ENCODE data around the gene IL20RA.

- TF ChIP-seq ZNF354B (CRISPR knock-in tag; IDR thresholded peaks at IDR 0.05), result no peak
- TF ChIP-seq DPF2 (CRISPR knock-in tag; IDR thresholded peaks at IDR 0.05; ENCODE audit: borderline replicate concordance, low read depth), result no peak
- TF ChIP-seq ZNF383 (CRISPR knock-in tag; IDR thresholded peaks at IDR 0.05; ENCODE audit: borderline replicate concordance), result no peak
- TF ChIP-seq FOXJ3 (CRISPR knock-in tag; IDR thresholded peaks at IDR 0.05; ENCODE audit: borderline replicate concordance), result no peak
- no peak for TF ChIP-seq POLR2A (IDR thresholded peaks at IDR 0.05; ENCODE audit: insufficient read depth in 1 of 2, low read depth in 2 of 2, low read length in 2 of 2)
- no peak for TF ChIP-seq JUND (CRISPR knock-in tag; IDR thresholded peaks at IDR 0.05)
- no peak for TF ChIP-seq FOSL1 (CRISPR knock-in tag; IDR thresholded peaks at IDR 0.05; ENCODE audit: borderline replicate concordance)
Observed at GRCh38 chr6:137067399-137067798, 22.6 kb upstream of the IL20RA start.
